Osteocyte (in vitro differentiated cells): ENCODE measurements around the gene MLH1. TPM values are rescaled to one million over a fixed set of nuclear protein-coding genes. Genes with fewer than 3 reads are reported as not detected.
"Not testable (repeated sequence)": the region's sequence is repeated elsewhere in the genome, so short reads cannot be mapped to it uniquely, and the experiment has no call there.

Experiments
- DNase-seq: peaks from one replicate; pipeline ENCODE4 v3.0.0; 2021; ENCODE audit warnings: mixed read lengths; ENCODE audit not compliant: unreplicated experiment; ENCODE audit errors: extremely low spot score
- H3K27ac Mint-ChIP-seq: one replicate; pipeline ENCODE4 v1.8.0; 2021; ENCODE audit warnings: mild to moderate bottlenecking, mixed read lengths; ENCODE audit not compliant: unreplicated experiment
- H3K27me3 Mint-ChIP-seq: one replicate; pipeline ENCODE4 v1.8.0; 2021; ENCODE audit warnings: mixed read lengths; ENCODE audit not compliant: unreplicated experiment
- H3K36me3 Mint-ChIP-seq: one replicate; pipeline ENCODE4 v1.8.0; 2021; ENCODE audit warnings: mixed read lengths; ENCODE audit not compliant: unreplicated experiment
- H3K4me1 Mint-ChIP-seq: one replicate; pipeline ENCODE4 v1.8.0; 2021; ENCODE audit warnings: mixed read lengths; ENCODE audit not compliant: unreplicated experiment
- H3K4me3 Mint-ChIP-seq: one replicate; pipeline ENCODE4 v1.8.0; 2021; ENCODE audit warnings: mild to moderate bottlenecking, moderate library complexity, mixed read lengths; ENCODE audit not compliant: unreplicated experiment
- H3K9me3 Mint-ChIP-seq: one replicate; pipeline ENCODE4 v1.8.0; 2021; ENCODE audit warnings: mixed read lengths; ENCODE audit not compliant: unreplicated experiment
- total RNA-seq: library from RNA; stranded (reverse); gene quantifications from 2 replicates; pipeline ENCODE4 v1.2.1, GENCODE V29; 2021
- TF ChIP-seq, protein P1 (sequence below): fragments of 200-600 bp; sonication (generic); IDR thresholded peaks from 2 replicates; pipeline ENCODE4 v1.5.0; 2021; ENCODE audit warnings: antibody characterized with exemption, mild to moderate bottlenecking, moderate library complexity

The MLH1 gene
- total RNA-seq, 1 donor from 2014 or later, result 31.2 TPM

GRCh38 chr3:36945333-36945980 lies 47.9 kb upstream of the MLH1 start:
- H3K4me1 Mint-ChIP-seq, result peaks cover 8% of the 10 kb centered on the region
- TF ChIP-seq, protein P1, sequence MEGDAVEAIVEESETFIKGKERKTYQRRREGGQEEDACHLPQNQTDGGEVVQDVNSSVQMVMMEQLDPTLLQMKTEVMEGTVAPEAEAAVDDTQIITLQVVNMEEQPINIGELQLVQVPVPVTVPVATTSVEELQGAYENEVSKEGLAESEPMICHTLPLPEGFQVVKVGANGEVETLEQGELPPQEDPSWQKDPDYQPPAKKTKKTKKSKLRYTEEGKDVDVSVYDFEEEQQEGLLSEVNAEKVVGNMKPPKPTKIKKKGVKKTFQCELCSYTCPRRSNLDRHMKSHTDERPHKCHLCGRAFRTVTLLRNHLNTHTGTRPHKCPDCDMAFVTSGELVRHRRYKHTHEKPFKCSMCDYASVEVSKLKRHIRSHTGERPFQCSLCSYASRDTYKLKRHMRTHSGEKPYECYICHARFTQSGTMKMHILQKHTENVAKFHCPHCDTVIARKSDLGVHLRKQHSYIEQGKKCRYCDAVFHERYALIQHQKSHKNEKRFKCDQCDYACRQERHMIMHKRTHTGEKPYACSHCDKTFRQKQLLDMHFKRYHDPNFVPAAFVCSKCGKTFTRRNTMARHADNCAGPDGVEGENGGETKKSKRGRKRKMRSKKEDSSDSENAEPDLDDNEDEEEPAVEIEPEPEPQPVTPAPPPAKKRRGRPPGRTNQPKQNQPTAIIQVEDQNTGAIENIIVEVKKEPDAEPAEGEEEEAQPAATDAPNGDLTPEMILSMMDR, result no peak
- no peak overlapping the region for H3K27ac Mint-ChIP-seq
- no peaks in the 10 kb centered on the region for H3K27me3 Mint-ChIP-seq
- DNase-seq, result peak; percentile 84
- H3K9me3 Mint-ChIP-seq, result peaks cover 6% of the 10 kb centered on the region
- H3K36me3 Mint-ChIP-seq, result peaks cover 3% of the 10 kb centered on the region
- peak overlapping the region; percentile 69 for H3K4me3 Mint-ChIP-seq

DNA sequence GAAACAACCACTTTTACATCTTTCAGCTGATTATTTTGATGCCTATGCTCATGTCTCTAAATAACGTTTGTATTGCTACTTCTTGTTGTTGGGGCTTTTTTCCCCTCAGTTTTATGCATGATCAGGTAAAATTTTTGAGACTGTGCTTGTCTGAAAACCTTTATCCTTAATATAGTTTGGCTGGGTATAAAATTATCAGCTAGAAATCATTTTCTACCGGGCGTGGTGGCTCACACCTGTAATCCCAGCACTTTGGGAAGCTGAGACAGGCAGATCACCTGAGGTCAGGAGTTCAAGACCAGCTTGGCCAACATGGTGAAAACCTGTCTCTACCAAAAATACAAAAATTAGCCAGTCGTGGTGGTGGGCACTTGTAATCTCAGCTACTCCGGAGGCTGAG lies 45.5 kb upstream of the MLH1 start:
- not testable (repeated sequence) for H3K9me3 Mint-ChIP-seq, H3K27me3 Mint-ChIP-seq, H3K4me3 Mint-ChIP-seq, H3K36me3 Mint-ChIP-seq, H3K4me1 Mint-ChIP-seq, H3K27ac Mint-ChIP-seq
- DNase-seq, result peak; percentile 3

- Mint-ChIP-seq H3K4me1 (no peaks in the 10 kb centered on the region), H3K36me3 (no peaks in the 10 kb centered on the region), H3K27ac (no peak overlapping the region), H3K4me3 (no peak overlapping the region), H3K9me3 (peaks cover under 1% of the 10 kb centered on the region), H3K27me3 (peaks cover 17% of the 10 kb centered on the region)
- no peak for DNase-seq
- TF ChIP-seq, protein P1, result no peak
Observed at GRCh38 chr3:36954452-36955134, 38.7 kb upstream of the MLH1 start.

GRCh38 chr3:36956155-36956554 lies 37.2 kb upstream of the MLH1 start:
- Mint-ChIP-seq H3K36me3 (no peaks in the 10 kb centered on the region), H3K9me3 (no peaks in the 10 kb centered on the region), H3K4me3 (no peak overlapping the region), H3K27ac (no peak overlapping the region), H3K27me3 (peaks cover 17% of the 10 kb centered on the region), H3K4me1 (no peaks in the 10 kb centered on the region)
- no peak for DNase-seq
- TF ChIP-seq, protein P1, result no peak

DNA sequence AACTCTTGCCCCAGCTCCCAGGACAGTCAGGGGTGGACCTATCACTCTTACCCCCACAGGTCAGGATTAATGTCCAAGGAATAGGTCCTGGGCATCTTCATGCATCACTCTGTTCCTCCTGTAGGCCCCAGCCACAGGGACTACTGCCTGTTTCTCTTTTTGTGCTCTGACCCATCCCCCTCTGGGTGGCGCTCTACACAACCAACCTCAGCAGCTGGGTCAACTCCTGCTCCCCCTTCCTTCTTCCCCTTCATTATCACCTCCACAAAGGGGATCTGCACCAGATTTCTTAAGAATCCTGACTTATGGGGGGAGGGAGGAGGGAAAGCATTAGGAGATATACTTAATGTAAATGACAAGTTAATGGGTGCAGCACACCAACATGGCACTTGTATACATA lies 36.3 kb upstream of the MLH1 start:
- no peak overlapping the region for H3K4me3 Mint-ChIP-seq
- TF ChIP-seq, protein P1, result no peak
- no peaks in the 10 kb centered on the region for H3K4me1 Mint-ChIP-seq
- H3K9me3 Mint-ChIP-seq, result no peaks in the 10 kb centered on the region
- no peak overlapping the region for H3K27ac Mint-ChIP-seq
- H3K27me3 Mint-ChIP-seq, result peaks cover 17% of the 10 kb centered on the region
- DNase-seq, result no peak
- no peaks in the 10 kb centered on the region for H3K36me3 Mint-ChIP-seq
